ENCODE results near the gene CELF2. TPM values are rescaled to one million over a fixed set of nuclear protein-coding genes. Genes with fewer than 3 reads are reported as not detected.

CELF2 gene
- total and polyA plus RNA-seq, 10 donors = 13.5 to 180 (median 105) TPM

GRCh38 chr10:11034762-11035161 lies 17.1 kb downstream of the CELF2 start:
- H3K4me3 ChIP-seq = no peak overlapping the region
- intact Hi-C loops (cut with DNase I; ENCODE audit: low total_unique reads) = no loop called here
- H3K27ac ChIP-seq = no peak overlapping the region
- 64 to 91% (median 78%) methylated on average over 7 of the region's 7 CpGs for WGBS, 5 donors
- H3K36me3 ChIP-seq = no peaks in the 10 kb centered on the region
- DNase-seq = no peak
- TF ChIP-seq CTCF (IDR thresholded peaks at IDR 0.05 in 8 of 11, conservative IDR thresholded peaks at IDR 0.05 in 3 of 11) (no peak), POLR2A (IDR thresholded peaks at IDR 0.05) (no peak), POLR2AphosphoS5 (IDR thresholded peaks at IDR 0.05) (no peak)
- no peaks in the 10 kb centered on the region for H3K4me1 ChIP-seq
- peaks cover 0 to 13% (median 0%) of the 10 kb centered on the region in 7 donors for H3K27me3 ChIP-seq (replicated peaks in 1 of 7)
- H3K9me3 ChIP-seq = no peaks in the 10 kb centered on the region

DNA sequence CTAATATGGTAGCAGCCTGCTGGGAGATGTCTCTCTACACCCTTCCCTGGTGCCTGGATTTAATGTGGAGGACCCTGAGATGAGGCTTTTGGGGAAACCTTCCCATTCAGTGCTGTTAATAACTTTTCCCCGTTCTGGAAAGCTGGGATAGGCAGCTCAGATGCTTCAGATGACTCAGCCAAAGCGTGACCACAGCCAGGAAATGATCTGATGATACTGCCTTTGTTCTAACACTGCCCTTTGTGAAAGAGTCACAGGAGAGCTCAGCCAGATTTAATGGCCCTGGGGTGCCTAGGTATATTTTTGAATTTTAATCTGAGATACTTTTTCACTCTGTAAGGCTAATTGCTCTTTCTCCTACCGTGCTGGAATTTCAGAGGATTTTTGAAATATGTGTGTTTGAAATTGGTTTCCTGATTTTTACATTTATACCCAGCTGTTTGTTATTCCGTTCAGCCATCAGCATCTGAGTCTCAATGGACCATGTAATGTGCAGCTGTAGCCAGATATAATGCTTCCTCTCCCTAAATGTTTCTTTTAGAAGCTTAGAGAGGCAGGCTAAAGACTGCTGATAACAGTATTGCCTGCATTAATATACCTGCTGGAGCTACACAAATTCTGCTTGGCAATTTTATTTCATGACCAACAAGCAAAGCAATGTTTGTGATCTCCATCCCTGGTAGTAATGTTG lies 17.8 kb downstream of the CELF2 start:
- Histone ChIP-seq H3K9me3 (no peaks in the 10 kb centered on the region), H3K36me3 (no peaks in the 10 kb centered on the region), H3K27me3 (replicated peaks in 1 of 7) (peaks cover 0 to 13% (median 0%) of the 10 kb centered on the region in 7 donors), H3K4me1 (no peaks in the 10 kb centered on the region), H3K27ac (no peak overlapping the region), H3K4me3 (no peak overlapping the region)
- intact Hi-C loops (cut with DNase I; ENCODE audit: low total_unique reads) = no loop called here
- no peak for TF ChIP-seq POLR2A (IDR thresholded peaks at IDR 0.05)
- no peak for TF ChIP-seq CTCF (IDR thresholded peaks at IDR 0.05 in 8 of 11, conservative IDR thresholded peaks at IDR 0.05 in 3 of 11)
- DNase-seq = no peak
- 42 to 49% (median 46%) methylated on average over 4 of the region's 4 CpGs for WGBS, 5 donors

- 77 to 86% (median 78%) methylated on average over 5 of the region's 5 CpGs for WGBS, 5 donors
- TF ChIP-seq POLR2AphosphoS5 (IDR thresholded peaks at IDR 0.05) = no peak
- TF ChIP-seq POLR2A (IDR thresholded peaks at IDR 0.05) = no peak
- TF ChIP-seq CTCF (IDR thresholded peaks at IDR 0.05 in 8 of 11, conservative IDR thresholded peaks at IDR 0.05 in 3 of 11) = peak in 9 of 11 experiments; percentile 12 to 56 (median 31)
Measured at GRCh38 chr10:11036424-11037011, 18.8 kb downstream of the CELF2 start.

GRCh38 chr10:11037991-11038390 lies 20.3 kb downstream of the CELF2 start:
- Histone ChIP-seq H3K4me1 (no peaks in the 10 kb centered on the region), H3K4me3 (no peak overlapping the region), H3K9me3 (no peaks in the 10 kb centered on the region), H3K36me3 (no peaks in the 10 kb centered on the region), H3K27me3 (replicated peaks in 1 of 7) (peaks cover 0 to 13% (median 0%) of the 10 kb centered on the region in 7 donors), H3K27ac (no peak overlapping the region)
- intact Hi-C loops (cut with DNase I; ENCODE audit: low total_unique reads) = no loop called here
- no peak for DNase-seq
- WGBS, 5 donors = 57 to 63% (median 61%) methylated on average over 4 of the region's 4 CpGs
- no peak for TF ChIP-seq POLR2A (IDR thresholded peaks at IDR 0.05)
- TF ChIP-seq POLR2AphosphoS5 (IDR thresholded peaks at IDR 0.05) = no peak
- no peak for TF ChIP-seq CTCF (IDR thresholded peaks at IDR 0.05 in 8 of 11, conservative IDR thresholded peaks at IDR 0.05 in 3 of 11)

More at GRCh38 chr10:11036424-11037011, 18.8 kb downstream of the CELF2 start:
- intact Hi-C loops (cut with DNase I; ENCODE audit: low total_unique reads) = no loop called here
- Histone ChIP-seq H3K27me3 (replicated peaks in 1 of 7) (peaks cover 0 to 13% (median 0%) of the 10 kb centered on the region in 7 donors), H3K36me3 (no peaks in the 10 kb centered on the region), H3K27ac (no peak overlapping the region), H3K4me1 (no peaks in the 10 kb centered on the region), H3K4me3 (no peak overlapping the region), H3K9me3 (no peaks in the 10 kb centered on the region)
- DNase-seq = no peak

Measured in spleen (tissue), 11 donors.